Dedifferentiated amniotic fluid mesenchymal stem cell (primary cell): Measurements from ENCODE around the gene USH2A.

Experiments used
- DNase-seq: peaks from one replicate; pipeline ENCODE4 v3.0.0-alpha.2; 2016; ENCODE audit errors: extremely low spot score

USH2A gene, protein sequence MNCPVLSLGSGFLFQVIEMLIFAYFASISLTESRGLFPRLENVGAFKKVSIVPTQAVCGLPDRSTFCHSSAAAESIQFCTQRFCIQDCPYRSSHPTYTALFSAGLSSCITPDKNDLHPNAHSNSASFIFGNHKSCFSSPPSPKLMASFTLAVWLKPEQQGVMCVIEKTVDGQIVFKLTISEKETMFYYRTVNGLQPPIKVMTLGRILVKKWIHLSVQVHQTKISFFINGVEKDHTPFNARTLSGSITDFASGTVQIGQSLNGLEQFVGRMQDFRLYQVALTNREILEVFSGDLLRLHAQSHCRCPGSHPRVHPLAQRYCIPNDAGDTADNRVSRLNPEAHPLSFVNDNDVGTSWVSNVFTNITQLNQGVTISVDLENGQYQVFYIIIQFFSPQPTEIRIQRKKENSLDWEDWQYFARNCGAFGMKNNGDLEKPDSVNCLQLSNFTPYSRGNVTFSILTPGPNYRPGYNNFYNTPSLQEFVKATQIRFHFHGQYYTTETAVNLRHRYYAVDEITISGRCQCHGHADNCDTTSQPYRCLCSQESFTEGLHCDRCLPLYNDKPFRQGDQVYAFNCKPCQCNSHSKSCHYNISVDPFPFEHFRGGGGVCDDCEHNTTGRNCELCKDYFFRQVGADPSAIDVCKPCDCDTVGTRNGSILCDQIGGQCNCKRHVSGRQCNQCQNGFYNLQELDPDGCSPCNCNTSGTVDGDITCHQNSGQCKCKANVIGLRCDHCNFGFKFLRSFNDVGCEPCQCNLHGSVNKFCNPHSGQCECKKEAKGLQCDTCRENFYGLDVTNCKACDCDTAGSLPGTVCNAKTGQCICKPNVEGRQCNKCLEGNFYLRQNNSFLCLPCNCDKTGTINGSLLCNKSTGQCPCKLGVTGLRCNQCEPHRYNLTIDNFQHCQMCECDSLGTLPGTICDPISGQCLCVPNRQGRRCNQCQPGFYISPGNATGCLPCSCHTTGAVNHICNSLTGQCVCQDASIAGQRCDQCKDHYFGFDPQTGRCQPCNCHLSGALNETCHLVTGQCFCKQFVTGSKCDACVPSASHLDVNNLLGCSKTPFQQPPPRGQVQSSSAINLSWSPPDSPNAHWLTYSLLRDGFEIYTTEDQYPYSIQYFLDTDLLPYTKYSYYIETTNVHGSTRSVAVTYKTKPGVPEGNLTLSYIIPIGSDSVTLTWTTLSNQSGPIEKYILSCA (N-terminal part only)

DNA sequence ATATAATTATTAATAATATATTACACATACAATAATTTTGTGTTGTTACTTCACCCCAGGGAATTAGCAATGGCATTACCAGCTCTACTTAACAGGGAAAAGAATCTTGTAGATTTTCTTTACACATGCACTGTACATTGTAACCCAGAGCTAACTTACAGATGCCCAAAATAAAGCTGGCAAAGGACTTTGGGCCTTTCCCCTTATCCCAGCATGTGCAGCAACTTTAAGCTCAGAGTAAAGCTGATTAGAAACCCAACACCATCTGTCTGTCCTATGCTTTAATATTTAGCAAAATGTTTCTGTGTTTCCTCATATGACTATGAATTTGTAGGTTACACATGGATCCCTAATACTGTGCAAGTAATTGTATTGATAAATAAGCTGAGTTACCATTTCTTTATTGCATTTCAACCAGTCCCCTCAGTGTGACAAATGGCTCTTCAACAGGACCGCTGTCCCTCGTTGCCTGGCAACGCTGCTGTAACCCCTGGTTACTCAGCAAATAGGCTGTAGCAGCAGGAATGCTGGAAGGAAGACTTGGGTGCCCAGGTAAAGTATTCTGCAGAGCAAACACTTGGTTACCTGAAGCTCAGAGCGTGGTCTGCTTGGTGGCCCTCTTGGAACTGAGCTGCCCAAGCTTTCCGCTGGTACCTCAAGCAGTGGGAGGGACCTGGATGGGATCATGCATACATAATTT, at the start of gene USH2A:
TSS of gene USH2A (minus strand) at position 628 of the 700 bp plus-strand sequence. CDS start 1,112 bp downstream, outside the sequence.
- no peak for DNase-seq

DNA sequence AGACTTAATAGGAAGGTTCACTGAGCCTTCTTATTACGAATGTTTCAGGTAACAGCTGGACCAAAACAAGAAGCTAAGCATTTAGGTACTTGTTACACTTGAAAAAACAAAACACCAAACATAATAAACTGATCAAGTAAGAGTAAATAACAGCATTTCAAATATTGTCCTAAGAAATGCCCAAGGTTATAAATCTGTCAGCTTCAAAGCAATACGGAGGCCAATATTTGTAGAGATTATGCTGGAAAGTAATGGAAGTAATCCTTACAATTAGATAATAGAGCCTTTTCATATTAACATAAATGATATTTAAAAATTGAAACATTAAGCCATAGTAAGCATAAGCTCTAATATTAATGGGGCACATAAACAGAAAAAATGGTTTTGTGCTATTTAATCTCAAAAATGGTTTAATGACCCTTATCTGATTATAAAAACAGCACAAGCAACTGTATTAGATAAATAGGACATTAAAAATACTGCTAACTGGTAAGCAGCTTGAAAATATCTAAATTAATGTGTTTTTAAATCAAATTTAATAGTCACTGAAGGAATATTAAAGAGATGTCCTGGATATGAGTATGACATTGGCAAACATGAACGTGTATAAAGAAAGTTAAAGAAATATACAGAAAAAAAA, 43.0 kb upstream of the USH2A start:
- DNase-seq, result no peak

DNA sequence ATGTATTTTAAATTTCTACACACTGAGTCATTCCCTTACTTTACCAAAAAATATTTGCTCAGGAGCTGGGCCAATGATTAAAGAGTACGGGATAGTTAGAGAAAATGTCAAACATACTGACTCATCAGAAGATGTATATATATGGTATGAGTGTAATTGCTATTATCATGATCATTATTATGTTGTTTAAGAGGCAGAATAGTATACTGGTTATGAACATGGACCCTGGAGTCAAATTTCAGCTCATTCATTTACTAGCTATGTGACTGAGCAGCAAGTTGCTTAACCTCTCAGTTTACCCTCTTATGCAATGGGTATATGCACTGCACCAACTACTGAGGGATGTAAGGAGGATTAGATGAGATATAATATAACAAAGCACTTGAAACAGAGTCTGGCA, 41.2 kb upstream of the USH2A start:
- DNase-seq, result peak; percentile 79

DNA sequence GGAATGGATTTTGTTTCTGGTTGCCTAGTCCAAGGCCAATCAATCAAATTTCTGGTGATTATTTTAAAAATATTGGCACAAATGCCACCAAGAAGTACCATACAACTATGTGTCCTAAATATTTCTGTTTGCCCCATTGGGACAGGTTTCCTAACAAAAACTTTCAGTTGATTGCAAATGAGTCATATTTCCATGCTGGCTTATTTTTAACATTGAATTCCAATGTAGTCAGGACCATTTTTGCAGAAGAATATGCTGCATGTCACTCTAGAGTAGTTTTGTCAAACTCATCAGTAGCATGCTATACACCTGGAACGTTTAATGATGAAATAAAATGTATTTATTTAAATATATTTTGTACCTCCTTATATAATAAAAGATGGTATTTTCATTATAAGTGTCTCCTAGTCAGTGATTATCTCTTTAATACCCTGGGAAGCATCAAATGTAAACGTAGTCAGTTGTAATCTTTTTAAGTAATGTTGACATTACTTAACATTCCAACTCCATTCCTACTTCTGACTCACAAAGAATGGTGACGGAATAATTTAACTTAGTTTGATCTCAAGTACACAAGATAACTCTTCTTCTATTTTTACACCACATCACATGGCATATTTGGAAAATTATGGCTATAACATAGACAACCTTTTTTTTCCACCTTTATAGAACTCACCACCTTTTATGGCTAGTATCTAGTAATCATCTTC, 39.0 kb upstream of the USH2A start:
- DNase-seq, result no peak

DNA sequence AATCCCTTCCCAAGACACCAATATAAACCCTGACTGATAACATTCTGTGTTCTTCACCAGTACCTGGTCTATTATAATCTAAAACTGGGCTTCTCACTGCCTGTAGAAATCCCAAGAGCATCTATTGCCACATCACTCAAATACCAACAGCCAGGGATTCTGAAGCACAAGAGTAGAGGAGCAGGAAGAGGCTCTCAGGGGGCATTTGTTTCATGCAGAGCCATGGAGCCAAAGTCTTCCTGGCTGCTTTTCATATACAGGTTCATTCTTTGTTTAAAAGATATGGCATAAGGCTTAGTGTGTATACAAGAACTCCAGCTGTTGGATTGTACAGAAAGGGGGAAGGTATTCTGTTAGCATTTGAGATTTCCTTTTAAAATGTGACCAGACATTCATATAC, 38.2 kb upstream of the USH2A start:
- no peak for DNase-seq

DNA sequence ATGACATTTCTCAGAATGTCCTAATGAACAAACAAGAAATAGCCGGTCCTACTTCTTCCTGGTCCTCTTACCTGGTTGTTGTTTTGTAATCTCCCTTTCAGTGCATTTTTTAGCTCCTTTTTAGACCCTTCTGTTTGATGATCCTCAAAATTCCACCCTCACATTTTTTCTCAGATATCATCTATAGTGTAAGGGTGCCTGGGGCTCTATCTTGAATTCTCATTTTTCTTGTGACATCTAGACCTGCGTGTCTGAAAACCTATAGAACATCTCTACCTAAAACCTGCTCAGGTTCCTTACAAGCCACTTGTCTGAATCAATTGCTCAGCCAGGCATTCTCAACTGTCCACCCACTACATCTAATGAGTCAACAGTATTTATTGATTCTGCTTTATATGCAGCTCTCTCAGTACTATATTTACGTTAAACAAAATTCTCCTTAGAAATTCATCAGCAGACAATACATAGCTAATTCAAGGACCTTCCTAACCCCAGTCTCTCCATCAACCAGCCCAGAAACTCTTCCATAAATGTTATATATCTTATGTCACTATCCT, 36.5 kb upstream of the USH2A start:
- DNase-seq, result no peak

DNA sequence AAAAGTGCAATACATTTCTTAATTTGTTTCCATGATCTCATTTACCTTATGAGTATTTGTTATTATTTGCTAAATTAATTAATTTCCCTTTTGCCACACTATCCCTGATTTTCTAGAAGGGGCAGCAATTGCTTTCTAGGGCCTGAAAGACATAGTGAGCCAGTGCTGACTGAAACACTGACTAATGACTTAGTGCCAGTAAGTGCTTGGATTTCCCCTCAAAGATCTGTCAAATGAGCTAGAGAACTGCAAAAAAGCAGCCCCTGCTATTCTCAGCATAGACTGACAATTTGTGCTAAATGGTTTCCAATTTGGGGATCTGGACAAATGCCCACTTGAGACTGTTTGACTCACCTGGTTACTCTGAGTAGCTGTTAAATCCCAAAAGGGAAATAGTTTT, 35.6 kb upstream of the USH2A start:
- no peak for DNase-seq

DNA sequence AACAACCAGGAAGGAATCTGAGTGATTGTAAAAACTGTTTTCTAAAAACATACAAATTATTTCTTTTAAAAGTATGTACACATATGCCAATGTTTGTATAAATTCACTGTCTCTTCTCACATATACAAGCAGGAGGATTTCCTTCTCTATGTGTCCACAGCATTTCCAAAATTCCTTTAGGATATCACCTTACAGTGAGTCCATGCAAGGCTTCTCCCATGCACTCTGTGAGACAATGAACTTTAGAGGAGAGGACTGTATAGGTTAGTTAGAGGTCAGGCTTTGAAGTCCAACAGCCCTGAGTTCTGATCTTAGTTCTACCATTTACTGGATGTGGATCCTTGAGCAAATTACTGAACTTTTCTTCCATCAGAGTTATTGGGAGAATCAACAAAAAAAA, 34.1 kb upstream of the USH2A start:
- DNase-seq, result no peak

DNA sequence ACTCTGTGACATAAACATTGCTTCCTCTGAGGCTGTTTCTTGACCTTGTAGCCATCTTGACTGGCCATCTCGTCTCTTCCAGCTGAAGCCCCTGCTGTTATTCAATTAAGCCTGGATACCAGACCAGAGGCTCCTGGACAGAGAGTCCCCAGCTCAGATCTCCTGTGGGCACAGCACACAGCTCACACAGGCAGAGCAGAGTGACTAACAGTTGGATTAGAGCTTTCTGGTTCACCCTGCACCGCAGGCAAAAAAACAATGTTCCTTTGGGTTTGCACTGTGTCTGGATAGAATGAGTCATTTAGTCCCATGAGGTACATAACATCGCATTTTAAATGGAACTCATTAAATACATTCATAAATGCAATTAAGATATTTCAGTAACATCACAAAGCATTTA, 33.4 kb upstream of the USH2A start:
- peak; percentile 56 for DNase-seq

DNA sequence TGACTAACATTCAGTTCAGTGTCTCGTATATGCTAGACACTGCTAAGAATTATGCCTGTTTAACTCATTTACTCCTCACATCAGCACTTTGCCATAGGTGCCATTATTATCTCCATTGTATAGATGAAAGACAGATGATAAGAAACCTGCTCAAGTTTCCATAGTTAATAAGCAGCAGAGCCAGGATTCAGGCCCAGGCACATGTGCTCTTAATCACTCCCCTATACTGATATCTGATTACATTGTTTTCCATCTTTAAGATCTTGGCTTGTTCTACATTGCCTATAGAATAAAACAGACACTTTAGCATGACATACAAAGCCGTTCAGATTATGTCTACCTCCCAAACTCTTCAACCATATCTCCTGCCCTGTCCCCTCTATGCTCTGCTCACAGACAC, 30.5 kb upstream of the USH2A start:
- DNase-seq, result no peak

DNA sequence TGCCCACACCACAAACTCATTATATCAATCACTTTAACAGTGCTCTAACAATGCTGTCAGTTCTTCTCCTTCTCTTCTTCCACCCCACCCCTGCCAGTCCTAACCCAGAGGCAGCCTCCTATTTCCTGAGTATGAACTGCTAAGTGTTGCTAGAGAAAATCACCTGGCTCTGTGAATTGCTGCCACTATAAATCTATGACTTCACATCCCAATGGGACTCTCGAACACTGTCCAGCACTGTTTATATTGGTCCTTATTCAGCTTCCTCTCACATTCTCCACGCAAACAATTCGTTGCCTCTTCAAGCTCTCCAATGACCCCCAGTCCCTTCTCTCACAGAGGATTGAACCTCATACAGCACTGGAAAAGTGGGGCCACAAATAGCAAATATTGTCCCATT, 27.0 kb upstream of the USH2A start:
- no peak for DNase-seq

DNA sequence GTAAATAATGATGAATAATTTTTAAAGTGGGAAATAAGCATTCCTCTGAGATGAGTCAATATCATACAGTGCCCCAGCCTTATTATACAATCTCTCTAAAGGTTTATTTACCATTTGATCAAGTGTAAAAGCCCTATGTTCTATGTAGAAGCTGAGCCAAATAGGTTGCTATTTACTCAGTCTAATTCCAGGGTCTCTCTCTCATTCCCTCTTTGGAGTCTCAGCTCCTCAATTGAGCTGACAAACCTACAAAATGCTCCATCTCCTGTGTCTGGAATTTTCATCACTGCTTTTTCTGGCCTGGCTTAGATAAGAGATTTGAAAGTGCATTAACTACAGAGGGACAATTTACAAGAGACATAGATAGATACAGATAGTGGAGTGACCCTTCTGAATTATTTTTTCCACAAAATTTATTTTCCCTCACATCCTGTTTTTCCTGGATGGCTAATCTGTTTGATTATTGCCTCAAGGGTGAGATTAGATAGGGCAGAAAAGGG, 24.8 kb upstream of the USH2A start:
- DNase-seq, result no peak

DNA sequence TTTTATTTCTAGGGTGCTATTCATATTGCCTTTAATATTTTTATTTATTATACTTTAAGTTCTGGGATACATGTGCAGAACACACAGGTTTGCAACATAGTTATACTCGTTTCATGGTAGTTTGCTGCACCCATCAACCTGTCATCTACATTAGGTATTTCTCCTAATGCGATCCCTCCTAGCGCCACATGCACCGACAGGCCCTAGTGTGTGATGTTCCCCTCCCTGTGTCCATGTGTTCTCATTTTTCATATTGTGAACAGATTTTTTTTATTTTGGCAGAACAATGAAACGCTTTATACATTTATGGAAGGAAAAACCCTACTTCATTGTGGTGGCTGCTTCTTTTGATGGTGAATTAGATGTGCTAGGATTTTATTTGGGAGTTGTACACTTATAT, 14.4 kb upstream of the USH2A start:
- no peak for DNase-seq

DNA sequence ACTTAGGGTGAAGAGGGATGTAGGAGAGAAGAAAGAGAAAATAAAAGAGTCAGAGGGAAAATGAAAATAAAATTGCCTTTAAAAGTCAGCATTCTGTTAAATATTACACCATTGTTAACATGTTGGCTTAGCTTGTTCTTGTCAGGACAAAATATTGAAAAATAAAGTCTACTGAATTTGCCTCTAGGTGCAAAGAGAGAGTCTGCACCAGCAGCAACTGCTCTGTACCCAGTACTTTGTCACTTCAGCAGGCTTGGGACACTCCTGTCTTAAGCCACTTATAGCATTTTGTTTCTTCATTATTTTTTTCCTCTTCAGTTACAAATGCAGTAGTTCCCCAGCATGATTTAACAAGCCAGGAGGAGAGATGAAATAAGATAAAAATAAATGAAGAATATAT, 11.0 kb upstream of the USH2A start:
- DNase-seq, result no peak

DNA sequence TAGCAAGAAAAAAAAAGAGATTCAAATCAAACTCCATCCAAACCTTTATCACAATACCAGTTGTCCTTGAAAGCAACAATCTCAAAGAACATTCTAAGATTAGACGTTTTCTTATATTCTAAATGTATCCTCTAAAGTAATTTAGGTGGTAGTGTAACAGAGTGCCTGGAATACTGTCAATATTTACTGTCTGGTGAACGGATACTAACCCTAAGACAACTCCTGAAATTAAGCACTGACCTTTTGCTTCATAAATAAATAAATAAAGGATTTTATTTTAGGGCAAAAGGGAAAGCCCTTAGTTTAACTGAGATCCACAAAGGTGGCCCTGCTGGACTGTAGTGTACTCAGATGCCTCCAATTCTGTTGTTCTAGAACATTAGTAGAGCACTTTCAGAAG, 9.9 kb upstream of the USH2A start:
- no peak for DNase-seq

DNA sequence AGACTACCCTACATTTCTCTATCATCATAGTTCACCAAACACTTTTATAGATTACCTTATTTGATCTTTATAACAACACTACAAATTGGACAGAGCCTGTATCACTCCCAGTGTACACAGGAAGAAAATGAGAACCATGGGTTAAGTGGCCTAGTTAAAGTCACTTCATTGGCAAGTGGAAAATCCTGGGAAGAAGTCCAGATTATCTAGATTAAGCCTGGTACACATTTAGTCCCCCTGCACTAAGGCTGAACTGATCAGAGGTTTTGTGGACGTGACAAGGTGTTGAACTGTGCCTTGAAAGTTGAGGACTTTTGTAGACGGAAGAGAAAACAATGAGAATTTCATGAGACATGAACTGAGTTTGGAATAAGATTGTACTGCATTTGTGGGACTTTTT, 7.5 kb upstream of the USH2A start:
- no peak for DNase-seq

DNA sequence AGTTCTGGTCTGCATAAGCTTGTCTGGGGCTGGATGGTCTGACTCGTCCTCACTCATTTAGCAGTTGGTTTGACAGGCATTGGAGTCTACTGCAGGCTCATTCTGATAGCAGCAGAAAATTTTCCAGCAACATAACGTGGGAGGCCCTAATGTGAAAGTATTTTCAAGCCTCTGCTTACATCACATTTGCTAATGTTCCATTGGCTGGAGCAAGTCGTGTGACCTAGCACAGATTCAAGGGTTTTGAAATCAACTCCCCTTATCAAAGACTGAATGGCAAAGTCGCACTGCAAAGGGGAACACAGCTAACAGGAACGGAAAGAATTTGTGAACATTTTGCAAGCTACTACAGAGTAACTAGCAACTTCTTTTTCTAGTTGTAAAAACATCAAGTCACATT, 2.3 kb upstream of the USH2A start:
- no peak for DNase-seq

DNA sequence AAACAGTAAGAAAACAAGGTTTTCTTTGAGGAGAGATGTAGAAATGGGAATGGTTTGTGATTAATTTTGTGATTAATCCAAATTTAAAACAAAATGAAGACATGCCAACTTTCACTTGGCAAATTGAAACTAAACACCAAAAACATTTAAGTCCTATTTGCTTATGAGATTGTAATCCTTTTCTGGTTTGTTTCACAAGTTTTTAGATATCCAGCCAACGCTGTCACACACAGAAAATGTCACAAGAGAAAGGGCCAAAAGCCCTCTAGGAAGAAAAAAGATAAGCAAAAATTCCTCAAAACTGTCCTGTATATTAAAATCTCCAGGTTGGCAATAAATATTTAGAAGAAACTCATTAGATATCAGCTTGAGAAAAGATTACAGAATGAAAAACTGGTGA, 2.5 kb downstream of the USH2A start:
- no peak for DNase-seq

DNA sequence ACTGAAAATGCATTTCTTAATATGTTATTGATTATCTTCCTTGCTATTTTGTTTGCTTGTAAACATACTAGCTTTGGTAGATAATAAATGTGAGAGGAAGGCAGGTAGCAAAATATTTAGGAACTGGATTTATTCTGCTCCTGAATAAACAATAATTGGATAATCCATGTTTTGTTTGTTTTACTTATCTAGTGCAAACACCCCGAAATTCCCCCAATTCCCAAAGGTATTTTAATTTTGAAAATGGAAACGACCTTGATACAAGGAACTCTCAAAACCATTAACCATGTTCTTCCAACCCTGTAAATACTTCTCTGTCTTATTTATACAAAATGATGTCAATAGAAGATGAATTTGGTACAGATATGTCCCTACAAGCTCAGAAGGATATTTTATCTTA, 3.0 kb downstream of the USH2A start:
- DNase-seq, result no peak

DNA sequence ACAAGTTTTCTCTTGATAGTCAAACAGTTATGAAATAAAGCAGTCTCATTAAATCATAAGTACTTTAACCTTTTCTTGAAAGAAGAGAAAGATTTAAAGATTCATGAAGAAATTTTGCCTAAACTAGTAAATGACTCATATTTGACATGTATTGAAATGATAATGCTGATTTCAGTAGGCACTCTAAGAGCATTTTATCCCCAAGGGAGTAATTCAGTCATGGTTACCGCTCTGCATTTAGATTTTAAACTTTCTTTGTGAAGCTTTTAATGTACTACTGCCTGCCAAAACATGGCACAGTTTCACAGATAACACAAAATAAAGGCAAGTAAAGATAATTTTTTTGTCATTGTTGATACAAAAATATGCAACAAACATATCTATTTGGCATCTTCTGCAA, 6.8 kb downstream of the USH2A start:
- no peak for DNase-seq
